Measurements from ENCODE around the gene PACS2. TPM values are rescaled to one million over a fixed set of nuclear protein-coding genes. Genes with fewer than 3 reads are reported as not detected.

The PACS2 gene
- total RNA-seq, 1 donor from 2014 or later: 22.5 TPM

GRCh38 chr14:105408592-105408991 lies 94.0 kb downstream of the PACS2 start:
- Histone ChIP-seq H2AFZ (replicated peaks) (no peak overlapping the region), H3K27ac (no peak overlapping the region), H3F3A (ENCODE audit: low read depth) (peaks cover 1% of the 10 kb centered on the region), H3K36me3 (no peaks in the 10 kb centered on the region), H3K9ac (no peak overlapping the region), H3K79me2 (ENCODE audit: low read depth) (no peaks in the 10 kb centered on the region), H3K4me1 (peaks cover 15% of the 10 kb centered on the region), H3K27me3 (peaks cover 49% of the 10 kb centered on the region), H3K4me3 (no peak overlapping the region), H4K20me1 (ENCODE audit: low read depth) (peaks cover 8% of the 10 kb centered on the region), H3K4me2 (no peak overlapping the region), H3K9me3 (ENCODE audit: low read depth) (no peaks in the 10 kb centered on the region)
- peaks cover 25% of the 10 kb centered on the region for H3K9me3 Mint-ChIP-seq
- no peak for DNase-seq (ENCODE audit: low spot score)
- no peak overlapping the region for H3K27ac Mint-ChIP-seq
- peaks cover 25% of the 10 kb centered on the region for H3K27me3 Mint-ChIP-seq (ENCODE audit: insufficient read depth, low read depth)
- no peak overlapping the region for H3K4me3 Mint-ChIP-seq
- peaks cover 13% of the 10 kb centered on the region for H3K4me1 Mint-ChIP-seq
- H3K36me3 Mint-ChIP-seq: peaks cover 8% of the 10 kb centered on the region
- TF ChIP-seq EZH2 (IDR thresholded peaks at IDR 0.05) (no peak), EZH2phosphoT487 (IDR thresholded peaks at IDR 0.05) (no peak), CTCF (IDR thresholded peaks at IDR 0.05) (no peak)

- Mint-ChIP-seq H3K27ac (no peak overlapping the region), H3K36me3 (peaks cover 6% of the 10 kb centered on the region), H3K9me3 (peaks cover 19% of the 10 kb centered on the region), H3K27me3 (ENCODE audit: insufficient read depth, low read depth) (peaks cover 26% of the 10 kb centered on the region), H3K4me3 (peak overlapping the region; percentile 12), H3K4me1 (peaks cover 13% of the 10 kb centered on the region)
- Histone ChIP-seq H3K27me3 (peaks cover 56% of the 10 kb centered on the region), H2AFZ (replicated peaks) (no peak overlapping the region), H3K27ac (no peak overlapping the region), H3K4me2 (no peak overlapping the region), H3F3A (ENCODE audit: low read depth) (peaks cover 9% of the 10 kb centered on the region), H3K79me2 (ENCODE audit: low read depth) (no peaks in the 10 kb centered on the region), H3K9me3 (ENCODE audit: low read depth) (no peaks in the 10 kb centered on the region), H3K9ac (no peak overlapping the region), H3K4me1 (peaks cover 16% of the 10 kb centered on the region), H4K20me1 (ENCODE audit: low read depth) (peaks cover 8% of the 10 kb centered on the region), H3K36me3 (no peaks in the 10 kb centered on the region), H3K4me3 (no peak overlapping the region)
- no peak for TF ChIP-seq EZH2 (IDR thresholded peaks at IDR 0.05)
- no peak for TF ChIP-seq CTCF (IDR thresholded peaks at IDR 0.05)
- TF ChIP-seq EZH2phosphoT487 (IDR thresholded peaks at IDR 0.05): no peak
- DNase-seq (ENCODE audit: low spot score): no peak
Observed at GRCh38 chr14:105409364-105409763, 94.8 kb downstream of the PACS2 start.

- Histone ChIP-seq H2AFZ (replicated peaks) (no peak overlapping the region), H3K36me3 (no peaks in the 10 kb centered on the region), H3F3A (ENCODE audit: low read depth) (peaks cover 10% of the 10 kb centered on the region), H3K79me2 (ENCODE audit: low read depth) (no peaks in the 10 kb centered on the region), H4K20me1 (ENCODE audit: low read depth) (peaks cover 8% of the 10 kb centered on the region), H3K4me1 (peaks cover 23% of the 10 kb centered on the region), H3K27ac (no peak overlapping the region), H3K27me3 (peaks cover 65% of the 10 kb centered on the region), H3K9me3 (ENCODE audit: low read depth) (no peaks in the 10 kb centered on the region), H3K4me3 (peak overlapping the region; percentile 42), H3K9ac (no peak overlapping the region), H3K4me2 (peak overlapping the region; percentile 84)
- H3K27ac Mint-ChIP-seq: no peak overlapping the region
- H3K4me3 Mint-ChIP-seq: peak overlapping the region; percentile 12
- peaks cover 17% of the 10 kb centered on the region for H3K4me1 Mint-ChIP-seq
- no peak for TF ChIP-seq EZH2phosphoT487 (IDR thresholded peaks at IDR 0.05)
- TF ChIP-seq CTCF (IDR thresholded peaks at IDR 0.05): no peak
- TF ChIP-seq EZH2 (IDR thresholded peaks at IDR 0.05): no peak
- H3K9me3 Mint-ChIP-seq: peaks cover 8% of the 10 kb centered on the region
- H3K36me3 Mint-ChIP-seq: peaks cover 2% of the 10 kb centered on the region
- peaks cover 22% of the 10 kb centered on the region for H3K27me3 Mint-ChIP-seq (ENCODE audit: insufficient read depth, low read depth)
- DNase-seq (ENCODE audit: low spot score): no peak
Observed at GRCh38 chr14:105410642-105411016, 96.1 kb downstream of the PACS2 start.
